Measurements from ENCODE around the gene GPN2.
"Not testable (repeated sequence)": the region's sequence is repeated elsewhere in the genome, so short reads cannot be mapped to it uniquely, and the experiment has no call there.

GPN2 gene

DNA sequence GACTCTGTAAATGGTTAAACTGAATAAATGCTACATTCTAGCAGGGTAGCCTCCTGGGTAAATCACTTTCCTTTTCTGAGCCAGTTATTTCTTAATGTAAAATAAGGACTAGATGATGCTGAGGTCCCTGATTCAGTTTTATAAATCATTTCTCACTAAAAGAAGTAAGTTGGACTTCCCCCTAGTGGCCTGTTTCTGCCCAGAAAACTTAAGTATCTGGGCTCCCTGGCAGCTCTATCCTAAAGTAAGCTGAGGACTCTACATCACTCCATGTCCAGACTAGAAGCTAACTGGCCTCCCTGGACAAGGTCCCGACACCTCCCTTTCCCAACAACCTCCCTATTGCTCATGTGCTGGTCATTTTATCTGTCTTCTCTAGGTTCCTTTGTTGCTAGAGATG is 3.0 kb downstream of the GPN2 start:
- Histone ChIP-seq H3K36me3 (ENCODE audit: insufficient read depth, low read length) (peaks cover 53% of the 10 kb centered on the region), H3K4me1 (ENCODE audit: insufficient read depth, low read length) (peaks cover 15% of the 10 kb centered on the region), H3K9me3 (ENCODE audit: low read length) (no peaks in the 10 kb centered on the region), H3K27me3 (ENCODE audit: insufficient read depth, low read length) (no peaks in the 10 kb centered on the region), H3K4me3 (ENCODE audit: low read length) (no peak overlapping the region), H2AFZ (ENCODE audit: low read depth, low read length) (no peak overlapping the region)

DNA sequence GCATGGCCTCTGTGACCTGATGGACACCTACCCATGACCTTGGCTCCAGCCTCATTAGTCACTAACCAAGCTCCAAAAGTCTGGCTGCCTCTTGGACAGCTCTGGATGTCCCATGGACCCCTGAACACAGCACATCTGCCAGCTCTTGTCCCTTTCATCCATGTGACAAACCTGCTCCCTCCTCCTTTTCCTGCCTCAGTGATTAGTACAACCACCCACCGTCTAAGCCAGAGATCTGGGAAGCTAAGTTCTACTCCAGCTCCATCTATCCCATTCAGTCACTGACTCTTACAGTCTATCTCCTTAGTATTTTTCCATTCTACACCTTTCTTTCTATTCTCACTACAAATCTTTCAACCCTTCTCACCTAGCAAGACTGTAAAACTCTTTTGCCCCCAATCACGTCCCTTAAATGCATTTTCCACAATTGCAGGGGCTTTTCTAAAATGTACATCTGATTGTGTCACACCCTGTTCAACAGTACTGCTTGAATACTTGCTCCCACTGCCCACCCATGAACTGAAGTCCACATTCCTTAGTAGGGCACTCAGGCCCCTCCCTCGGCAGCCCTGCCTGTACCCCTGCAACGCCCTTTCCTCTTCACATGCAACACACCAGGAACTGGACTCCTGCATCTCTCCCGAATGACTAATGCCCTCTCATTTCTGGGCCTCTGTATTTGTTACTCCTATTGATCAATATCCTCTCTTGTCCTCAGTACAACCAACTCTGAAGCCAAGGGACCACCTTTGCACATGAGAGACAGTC is 7.2 kb downstream of the GPN2 start:
- Histone ChIP-seq H2AFZ (ENCODE audit: low read depth, low read length) (no peak overlapping the region), H3K4me3 (ENCODE audit: low read length) (no peak overlapping the region), H3K4me1 (ENCODE audit: insufficient read depth, low read length) (no peaks in the 10 kb centered on the region), H3K36me3 (ENCODE audit: insufficient read depth, low read length) (peaks cover 62% of the 10 kb centered on the region), H3K9me3 (ENCODE audit: low read length) (no peaks in the 10 kb centered on the region), H3K27me3 (ENCODE audit: insufficient read depth, low read length) (no peaks in the 10 kb centered on the region)

DNA sequence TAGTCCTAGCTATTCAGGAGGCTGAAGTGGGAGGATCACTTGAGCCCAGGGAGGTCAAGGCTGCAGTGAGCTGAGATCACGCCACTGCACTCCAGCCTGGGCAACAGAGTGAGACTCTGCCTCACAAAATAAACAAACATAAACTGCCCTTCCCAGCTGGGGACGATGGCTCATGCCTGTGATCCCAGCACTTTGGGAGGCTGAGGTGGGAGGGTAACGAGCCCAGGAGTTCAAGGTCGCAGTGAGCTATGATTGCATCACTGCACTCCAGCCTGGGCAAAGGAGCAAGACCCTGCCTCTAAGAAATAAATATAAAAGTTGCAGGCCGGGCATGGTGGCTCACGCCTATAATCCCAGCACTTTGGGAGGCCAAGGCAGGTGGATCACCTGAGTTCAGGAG is 8.5 kb downstream of the GPN2 start:
- not testable (repeated sequence) for H3K9me3 ChIP-seq (ENCODE audit: low read length); H3K4me1 ChIP-seq (ENCODE audit: insufficient read depth, low read length); H2AFZ ChIP-seq (ENCODE audit: low read depth, low read length); H3K4me3 ChIP-seq (ENCODE audit: low read length); H3K27me3 ChIP-seq (ENCODE audit: insufficient read depth, low read length)
- H3K36me3 ChIP-seq (ENCODE audit: insufficient read depth, low read length), result peaks cover 64% of the 10 kb centered on the region

DNA sequence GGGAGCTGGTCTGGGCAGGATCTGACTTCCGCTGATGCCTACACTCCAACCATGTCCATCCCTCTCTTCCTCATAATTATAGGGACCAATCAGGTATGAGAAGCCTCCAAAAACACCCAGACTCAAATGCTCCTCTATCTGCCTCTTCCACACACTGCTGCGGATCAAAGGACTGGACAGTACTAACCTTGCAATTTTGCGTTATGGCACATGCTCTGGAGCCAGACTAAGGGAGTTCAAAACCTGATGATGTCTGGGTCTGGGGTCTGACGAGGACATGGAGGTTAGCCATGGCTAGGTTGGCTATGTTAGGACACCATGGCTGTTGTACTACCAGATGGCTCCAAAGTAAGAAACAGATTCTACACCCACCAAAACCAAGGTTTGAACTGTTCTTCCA is 10.3 kb downstream of the GPN2 start:
- H2AFZ ChIP-seq (ENCODE audit: low read depth, low read length), result no peak overlapping the region
- H3K4me3 ChIP-seq (ENCODE audit: low read length), result no peak overlapping the region
- peaks cover 53% of the 10 kb centered on the region for H3K36me3 ChIP-seq (ENCODE audit: insufficient read depth, low read length)
- no peaks in the 10 kb centered on the region for H3K9me3 ChIP-seq (ENCODE audit: low read length)
- H3K4me1 ChIP-seq (ENCODE audit: insufficient read depth, low read length), result no peaks in the 10 kb centered on the region
- no peaks in the 10 kb centered on the region for H3K27me3 ChIP-seq (ENCODE audit: insufficient read depth, low read length)

DNA sequence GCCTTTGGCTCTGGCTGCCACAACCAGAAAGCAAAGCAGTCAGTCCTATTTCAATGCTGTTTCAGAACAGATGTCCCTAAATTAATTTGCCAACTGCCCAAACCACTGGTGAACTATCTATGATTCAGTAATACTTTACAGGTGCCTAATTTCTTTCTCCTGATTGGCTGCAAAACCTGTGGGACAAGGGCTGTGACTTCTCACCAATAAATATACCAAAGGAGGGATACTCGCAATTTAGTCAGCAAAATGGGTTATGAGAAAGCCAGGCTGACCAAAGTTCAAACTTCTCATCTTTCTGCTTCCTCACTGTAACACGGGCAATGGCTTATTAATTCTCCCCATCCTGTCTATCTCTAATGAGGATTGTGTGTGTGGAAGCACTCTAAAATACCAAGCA is 12.8 kb downstream of the GPN2 start:
- Histone ChIP-seq H2AFZ (ENCODE audit: low read depth, low read length) (no peak overlapping the region), H3K9me3 (ENCODE audit: low read length) (no peaks in the 10 kb centered on the region), H3K4me3 (ENCODE audit: low read length) (no peak overlapping the region), H3K27me3 (ENCODE audit: insufficient read depth, low read length) (no peaks in the 10 kb centered on the region), H3K4me1 (ENCODE audit: insufficient read depth, low read length) (no peaks in the 10 kb centered on the region), H3K36me3 (ENCODE audit: insufficient read depth, low read length) (peaks cover 30% of the 10 kb centered on the region)

DNA sequence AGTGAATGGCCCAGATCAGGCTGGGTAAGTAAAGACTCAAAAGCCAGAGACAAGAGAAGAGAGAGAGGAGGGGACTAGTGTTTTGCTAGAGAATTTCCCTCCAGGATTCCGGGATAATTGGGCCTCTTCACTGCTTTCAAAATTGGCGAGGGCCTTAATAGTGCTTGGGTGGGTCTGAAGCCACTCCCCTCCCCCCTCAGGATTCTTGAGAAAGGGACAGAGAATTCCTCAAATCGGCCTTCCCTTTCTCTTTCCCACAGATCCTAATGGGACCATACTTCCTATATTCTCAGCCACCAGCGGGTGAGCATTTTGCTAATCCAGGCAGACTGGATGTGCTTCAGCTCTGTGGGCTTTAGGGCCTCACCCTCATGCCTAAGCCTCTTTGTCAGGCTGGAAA is 15.2 kb downstream of the GPN2 start:
- peaks cover 15% of the 10 kb centered on the region for H3K36me3 ChIP-seq (ENCODE audit: insufficient read depth, low read length)
- H3K27me3 ChIP-seq (ENCODE audit: insufficient read depth, low read length), result no peaks in the 10 kb centered on the region
- no peak overlapping the region for H2AFZ ChIP-seq (ENCODE audit: low read depth, low read length)
- H3K9me3 ChIP-seq (ENCODE audit: low read length), result no peaks in the 10 kb centered on the region
- H3K4me1 ChIP-seq (ENCODE audit: insufficient read depth, low read length), result no peaks in the 10 kb centered on the region
- no peak overlapping the region for H3K4me3 ChIP-seq (ENCODE audit: low read length)

DNA sequence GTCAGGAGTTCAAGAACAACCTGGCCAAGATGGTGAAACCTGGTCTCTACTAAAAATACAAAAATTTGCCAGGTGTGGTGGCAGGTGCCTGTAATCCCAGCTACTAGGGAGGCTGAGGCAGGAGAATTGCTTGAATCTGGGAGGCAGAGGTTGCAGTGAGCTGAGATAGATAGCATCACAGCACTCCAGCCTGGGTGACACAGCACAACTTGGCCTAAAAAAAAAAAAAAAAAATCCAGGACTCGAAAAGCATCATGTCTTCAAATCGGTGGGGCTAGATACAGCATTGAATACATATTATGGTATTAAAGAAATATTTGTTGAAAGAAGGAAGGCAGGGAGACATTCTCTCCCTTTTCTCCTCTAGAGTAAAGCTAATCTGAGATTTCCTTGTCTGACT is 17.0 kb downstream of the GPN2 start:
- H3K9me3 ChIP-seq (ENCODE audit: low read length); H2AFZ ChIP-seq (ENCODE audit: low read depth, low read length); H3K4me3 ChIP-seq (ENCODE audit: low read length); H3K27me3 ChIP-seq (ENCODE audit: insufficient read depth, low read length); H3K36me3 ChIP-seq (ENCODE audit: insufficient read depth, low read length); H3K4me1 ChIP-seq (ENCODE audit: insufficient read depth, low read length): not testable (repeated sequence)

DNA sequence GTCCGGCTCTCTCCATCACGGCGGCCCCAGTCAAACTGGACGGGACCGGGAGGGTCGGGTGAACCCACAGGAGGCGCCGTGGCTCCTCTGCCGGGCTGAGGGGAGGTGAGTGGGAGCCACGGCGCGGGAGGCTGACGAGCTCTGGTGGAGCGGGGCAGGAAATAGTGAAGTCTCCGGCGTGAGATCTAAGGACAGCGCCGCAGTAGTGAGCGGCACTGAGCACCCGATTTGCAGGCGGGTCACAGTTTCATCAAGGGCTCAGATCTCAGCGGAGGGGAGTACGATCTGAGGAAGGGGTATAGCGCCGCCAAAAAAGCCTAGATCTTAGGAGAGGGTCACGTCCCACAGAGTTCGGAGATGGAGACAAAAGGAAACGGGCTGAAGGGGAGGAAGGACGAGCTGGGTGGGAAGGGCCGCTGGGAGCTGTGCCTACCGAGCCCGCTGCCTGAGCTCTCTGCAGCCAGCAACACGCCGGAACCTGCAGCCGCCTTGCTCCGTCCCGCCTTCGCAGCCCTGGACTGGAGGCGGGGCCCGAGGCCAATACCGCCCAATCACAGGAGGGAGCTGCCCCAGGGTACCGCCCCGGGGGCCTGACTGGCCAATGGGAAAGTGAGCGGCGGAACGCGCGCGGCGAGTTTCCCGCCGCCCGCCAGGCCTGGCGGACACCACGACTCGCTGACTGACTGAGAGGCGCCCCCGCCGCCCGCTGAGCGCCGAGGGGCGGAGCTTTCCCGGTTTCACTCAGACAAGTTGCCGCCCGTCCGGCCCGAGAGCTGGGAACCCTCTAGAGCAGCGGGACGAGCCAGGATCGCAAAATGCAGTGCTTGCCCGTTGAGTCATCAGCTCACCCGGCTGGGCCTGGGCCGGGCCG is 25.2 kb downstream of the GPN2 start:
- peak overlapping the region; percentile 77 for H2AFZ ChIP-seq (ENCODE audit: low read depth, low read length)
- H3K9me3 ChIP-seq (ENCODE audit: low read length), result no peaks in the 10 kb centered on the region
- H3K4me1 ChIP-seq (ENCODE audit: insufficient read depth, low read length), result peaks cover 9% of the 10 kb centered on the region
- peak overlapping the region; percentile 74 for H3K4me3 ChIP-seq (ENCODE audit: low read length)
- H3K27me3 ChIP-seq (ENCODE audit: insufficient read depth, low read length), result no peaks in the 10 kb centered on the region
- H3K36me3 ChIP-seq (ENCODE audit: insufficient read depth, low read length), result no peaks in the 10 kb centered on the region

DNA sequence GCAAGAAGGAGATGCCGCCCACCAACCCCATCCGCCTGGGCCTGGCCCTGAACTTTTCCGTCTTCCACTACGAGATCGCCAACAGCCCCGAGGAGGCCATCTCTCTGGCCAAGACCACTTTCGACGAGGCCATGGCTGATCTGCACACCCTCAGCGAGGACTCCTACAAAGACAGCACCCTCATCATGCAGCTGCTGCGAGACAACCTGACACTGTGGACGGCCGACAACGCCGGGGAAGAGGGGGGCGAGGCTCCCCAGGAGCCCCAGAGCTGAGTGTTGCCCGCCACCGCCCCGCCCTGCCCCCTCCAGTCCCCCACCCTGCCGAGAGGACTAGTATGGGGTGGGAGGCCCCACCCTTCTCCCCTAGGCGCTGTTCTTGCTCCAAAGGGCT is 26.4 kb downstream of the GPN2 start:
- H3K36me3 ChIP-seq (ENCODE audit: insufficient read depth, low read length), result no peaks in the 10 kb centered on the region
- H3K9me3 ChIP-seq (ENCODE audit: low read length), result no peaks in the 10 kb centered on the region
- H3K4me1 ChIP-seq (ENCODE audit: insufficient read depth, low read length), result peaks cover 9% of the 10 kb centered on the region
- no peaks in the 10 kb centered on the region for H3K27me3 ChIP-seq (ENCODE audit: insufficient read depth, low read length)
- H3K4me3 ChIP-seq (ENCODE audit: low read length), result peak overlapping the region; percentile 74
- no peak overlapping the region for H2AFZ ChIP-seq (ENCODE audit: low read depth, low read length)

DNA sequence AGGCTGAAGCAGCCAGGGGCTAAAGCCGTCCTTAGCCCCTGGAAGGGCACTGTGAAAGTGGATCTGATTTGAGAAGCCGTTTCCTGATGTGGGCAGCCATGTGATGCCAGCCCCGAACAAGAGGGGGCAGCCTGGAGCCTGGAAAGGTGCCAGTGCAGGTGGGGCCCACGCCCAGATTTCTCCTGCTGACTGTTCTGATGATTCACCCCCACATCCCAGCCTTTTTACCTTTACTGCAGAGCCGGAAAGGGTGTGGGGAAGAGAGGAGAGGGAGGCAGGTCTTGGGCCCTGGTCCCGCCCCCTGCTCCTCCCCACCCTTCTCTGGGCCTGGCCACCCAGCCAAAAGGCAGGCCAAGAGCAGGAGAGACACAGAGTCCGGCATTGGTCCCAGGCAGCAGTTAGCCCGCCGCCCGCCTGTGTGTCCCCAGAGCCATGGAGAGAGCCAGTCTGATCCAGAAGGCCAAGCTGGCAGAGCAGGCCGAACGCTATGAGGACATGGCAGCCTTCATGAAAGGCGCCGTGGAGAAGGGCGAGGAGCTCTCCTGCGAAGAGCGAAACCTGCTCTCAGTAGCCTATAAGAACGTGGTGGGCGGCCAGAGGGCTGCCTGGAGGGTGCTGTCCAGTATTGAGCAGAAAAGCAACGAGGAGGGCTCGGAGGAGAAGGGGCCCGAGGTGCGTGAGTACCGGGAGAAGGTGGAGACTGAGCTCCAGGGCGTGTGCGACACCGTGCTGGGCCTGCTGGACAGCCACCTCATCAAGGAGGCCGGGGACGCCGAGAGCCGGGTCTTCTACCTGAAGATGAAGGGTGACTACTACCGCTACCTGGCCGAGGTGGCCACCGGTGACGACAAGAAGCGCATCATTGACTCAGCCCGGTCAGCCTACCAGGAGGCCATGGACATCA is 27.1 kb downstream of the GPN2 start, which contains the start of gene SFN:
Gene SFN, plus strand, starts transcription at position 369 of the 904 bp plus-strand sequence. Its CDS starts 64 bp downstream, at position 433.
- Histone ChIP-seq H3K9me3 (ENCODE audit: low read length) (no peaks in the 10 kb centered on the region), H3K27me3 (ENCODE audit: insufficient read depth, low read length) (no peaks in the 10 kb centered on the region), H3K4me3 (ENCODE audit: low read length) (peak within 1 kb of the TSS; percentile 74), H3K4me1 (ENCODE audit: insufficient read depth, low read length) (peaks cover 9% of the 10 kb centered on the region), H3K36me3 (ENCODE audit: insufficient read depth, low read length) (no peaks in the 10 kb centered on the region), H2AFZ (ENCODE audit: low read depth, low read length) (peak within 1 kb of the TSS; percentile 66)

DNA sequence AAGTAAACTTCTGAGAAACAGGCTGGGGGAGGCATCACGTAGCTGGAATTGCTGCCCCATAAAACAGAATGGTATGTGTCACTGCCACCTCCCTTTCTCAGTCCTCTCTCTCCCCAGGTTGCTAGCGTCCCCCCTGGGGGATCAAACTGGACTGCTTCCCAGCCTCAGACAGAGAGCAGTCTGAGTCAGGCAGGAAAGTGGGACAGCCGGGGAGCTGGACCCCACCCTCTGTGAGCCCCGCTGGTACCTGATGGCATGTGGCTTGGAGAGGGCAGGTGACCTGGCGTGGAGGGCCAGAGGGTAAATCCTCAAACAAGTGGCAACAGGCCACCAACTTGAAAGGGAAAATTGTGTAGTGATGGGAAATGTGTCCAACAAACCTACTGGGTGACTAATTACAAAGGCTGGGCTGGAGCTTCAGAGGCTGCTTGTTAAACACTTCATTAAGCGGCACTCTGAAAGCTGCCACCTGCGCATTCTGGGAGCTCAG is 28.1 kb downstream of the GPN2 start:
- H3K36me3 ChIP-seq (ENCODE audit: insufficient read depth, low read length), result no peaks in the 10 kb centered on the region
- no peak overlapping the region for H2AFZ ChIP-seq (ENCODE audit: low read depth, low read length)
- no peaks in the 10 kb centered on the region for H3K9me3 ChIP-seq (ENCODE audit: low read length)
- no peaks in the 10 kb centered on the region for H3K27me3 ChIP-seq (ENCODE audit: insufficient read depth, low read length)
- no peak overlapping the region for H3K4me3 ChIP-seq (ENCODE audit: low read length)
- H3K4me1 ChIP-seq (ENCODE audit: insufficient read depth, low read length), result peaks cover 9% of the 10 kb centered on the region

DNA sequence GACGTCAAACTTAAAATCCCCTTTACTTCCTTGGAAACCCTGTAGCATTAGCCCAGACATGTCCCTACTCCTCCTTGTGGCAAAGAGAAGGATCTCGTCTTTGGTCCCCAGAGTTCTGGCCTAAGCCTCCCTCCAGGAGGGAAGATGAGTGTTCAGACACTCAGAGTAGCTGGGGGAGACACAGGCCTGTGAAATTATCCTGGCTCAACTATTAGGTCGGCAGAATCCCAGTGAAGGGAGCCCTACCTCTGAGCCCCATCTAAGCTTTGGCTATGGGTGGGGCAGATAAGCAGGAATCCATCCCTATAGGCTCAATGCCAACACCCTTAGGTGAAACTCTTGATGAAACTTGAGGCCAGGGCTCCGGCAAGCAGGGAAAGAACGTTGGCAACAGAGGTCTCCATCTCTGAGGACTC is 28.8 kb downstream of the GPN2 start:
- Histone ChIP-seq H3K36me3 (ENCODE audit: insufficient read depth, low read length) (no peaks in the 10 kb centered on the region), H3K9me3 (ENCODE audit: low read length) (no peaks in the 10 kb centered on the region), H3K4me3 (ENCODE audit: low read length) (no peak overlapping the region), H3K4me1 (ENCODE audit: insufficient read depth, low read length) (peaks cover 9% of the 10 kb centered on the region), H3K27me3 (ENCODE audit: insufficient read depth, low read length) (no peaks in the 10 kb centered on the region), H2AFZ (ENCODE audit: low read depth, low read length) (no peak overlapping the region)

Measured in neuron (in vitro differentiated cells).